ENCODE measurements around the gene EMX1. TPM values are rescaled to one million over a fixed set of nuclear protein-coding genes. Genes with fewer than 3 reads are reported as not detected.

The EMX1 gene
- polyA plus RNA-seq, 1 donor = 0.08 TPM

DNA sequence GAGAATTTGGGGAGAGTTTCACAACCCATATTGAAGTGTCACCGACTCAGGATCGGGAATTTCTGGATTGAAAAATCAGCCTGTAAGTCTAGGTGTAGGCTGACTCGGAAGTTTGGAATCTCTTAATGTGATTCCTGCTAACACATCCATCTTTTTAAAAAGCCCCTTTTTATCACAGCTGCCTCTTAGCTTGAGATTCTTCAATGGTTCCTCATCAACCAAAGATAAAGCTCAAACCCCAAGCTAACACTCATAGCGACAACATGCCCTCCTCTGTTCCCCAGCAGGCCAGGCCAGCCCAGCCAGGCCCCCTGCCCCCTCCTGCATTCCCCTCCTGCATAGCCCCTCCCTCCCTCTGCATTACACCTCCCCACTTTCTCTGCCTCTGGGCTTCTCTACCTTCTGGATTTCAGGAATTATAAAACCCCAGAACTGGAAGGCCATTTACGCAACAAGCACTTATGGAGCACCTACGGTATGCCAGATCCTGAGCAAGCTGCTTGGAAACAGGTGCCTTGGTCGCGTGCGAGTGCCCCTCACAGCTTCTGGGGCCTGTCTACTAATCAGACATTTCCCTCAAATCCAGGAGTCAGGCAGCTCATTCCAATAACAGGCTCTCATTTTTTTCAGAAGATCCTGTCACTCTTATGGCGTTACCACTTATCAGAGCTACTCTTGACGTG lies 63.4 kb downstream of the EMX1 start:
- DNase-seq (ENCODE audit: low read depth) = no peak

DNA sequence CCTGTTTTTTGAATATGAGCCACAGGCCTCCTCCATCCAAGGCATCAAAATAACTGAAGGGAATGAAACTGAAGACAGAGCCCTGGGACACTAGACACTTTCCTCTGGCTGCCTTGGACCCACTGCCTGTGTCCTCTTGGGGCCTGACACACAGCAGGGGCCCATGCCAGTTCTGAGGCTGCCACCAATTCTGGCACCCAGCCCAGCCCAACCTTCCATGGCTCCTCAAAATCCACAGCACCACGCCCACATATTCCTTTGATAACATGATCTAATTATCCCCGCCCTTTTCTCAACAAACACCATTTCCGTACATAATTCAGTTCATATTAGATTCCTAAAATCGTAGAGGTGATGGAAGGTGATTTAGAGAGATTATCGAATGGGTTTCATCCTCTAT lies 64.2 kb downstream of the EMX1 start:
- DNase-seq (ENCODE audit: low read depth) = no peak

DNA sequence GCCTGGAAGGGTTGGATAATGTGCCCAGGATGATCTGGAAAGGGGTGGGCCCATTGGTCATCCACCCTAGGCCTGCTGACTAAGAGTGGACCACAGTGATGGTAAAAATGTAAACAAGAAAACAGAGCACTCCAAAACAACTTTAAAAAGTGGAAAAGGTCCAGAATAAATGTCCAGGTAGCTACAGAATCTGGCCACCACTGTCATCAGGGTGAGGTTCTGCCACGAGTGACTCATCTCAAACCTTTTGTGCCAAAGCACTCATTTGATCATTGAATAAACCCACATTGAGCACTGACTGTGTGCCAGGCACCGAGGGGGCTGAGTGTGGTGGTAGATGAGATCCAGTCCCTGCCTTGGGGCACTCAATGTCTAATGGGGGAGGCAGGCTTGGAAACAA lies 64.9 kb downstream of the EMX1 start:
- no peak for DNase-seq (ENCODE audit: low read depth)

DNA sequence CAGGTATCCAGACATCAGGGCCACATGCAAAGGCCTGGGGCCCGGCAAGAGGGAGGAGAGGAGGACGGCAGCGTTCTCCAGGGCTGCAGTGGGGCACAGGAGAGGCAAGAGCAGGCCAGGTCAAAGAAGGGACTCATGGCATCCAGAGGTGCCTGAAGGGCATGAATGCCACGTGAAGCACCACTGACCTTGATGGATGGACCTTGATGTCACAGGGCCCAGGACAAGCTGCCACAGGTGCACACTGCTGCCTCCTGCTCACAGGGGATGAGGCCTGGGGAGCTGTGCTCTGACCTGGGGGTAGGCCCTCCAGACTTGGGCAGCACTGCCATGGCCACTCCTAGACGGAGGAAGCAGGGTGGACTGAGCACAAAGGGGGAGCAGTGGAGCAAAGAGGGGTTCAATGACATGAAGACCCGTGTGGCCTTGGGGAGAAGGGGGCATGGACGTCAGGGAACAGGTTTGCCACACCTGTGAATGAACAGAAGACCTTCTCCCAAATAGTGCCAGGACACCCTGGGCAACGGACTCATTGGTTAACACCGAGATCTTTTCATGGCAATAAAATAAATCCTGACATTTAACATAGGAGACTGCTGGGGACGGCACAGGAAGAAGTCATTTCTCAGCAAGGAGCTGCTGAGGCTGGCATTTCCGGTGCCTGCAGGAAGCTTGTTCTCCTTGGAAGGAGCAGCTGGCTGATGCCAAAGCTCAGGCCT lies 65.6 kb downstream of the EMX1 start:
- DNase-seq (ENCODE audit: low read depth) = no peak

DNA sequence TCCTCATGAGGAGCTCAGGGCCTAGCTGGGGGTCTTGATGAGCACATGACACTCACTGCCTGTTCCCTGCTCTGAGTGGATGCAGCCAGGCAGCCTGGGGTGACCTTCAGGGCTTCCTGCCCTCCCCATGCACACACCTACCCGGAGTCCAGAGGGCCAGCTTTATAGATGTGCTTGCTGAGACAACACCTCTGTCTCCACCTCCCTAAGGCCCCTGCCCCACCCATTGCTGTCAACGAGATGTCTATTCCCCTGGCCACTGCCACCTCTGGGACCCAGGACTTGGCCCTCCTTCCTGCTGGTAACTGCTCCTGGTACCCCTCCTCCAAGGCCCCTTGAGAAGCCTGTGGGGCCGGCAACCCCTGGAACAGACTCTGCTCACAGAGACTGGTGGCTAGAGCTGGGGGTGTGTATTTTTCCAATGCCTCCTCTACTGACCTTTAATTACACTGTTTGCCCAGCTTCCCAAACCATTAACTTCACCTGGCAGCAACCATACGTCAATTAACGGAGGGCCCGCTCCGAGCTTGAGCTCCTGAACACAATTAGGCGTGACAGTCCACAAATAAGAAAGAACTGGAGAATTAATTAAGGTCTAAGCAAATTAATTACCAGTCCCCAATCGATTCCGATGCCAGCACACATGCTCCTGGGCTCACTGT lies 66.3 kb downstream of the EMX1 start:
- no peak for DNase-seq (ENCODE audit: low read depth)

DNA sequence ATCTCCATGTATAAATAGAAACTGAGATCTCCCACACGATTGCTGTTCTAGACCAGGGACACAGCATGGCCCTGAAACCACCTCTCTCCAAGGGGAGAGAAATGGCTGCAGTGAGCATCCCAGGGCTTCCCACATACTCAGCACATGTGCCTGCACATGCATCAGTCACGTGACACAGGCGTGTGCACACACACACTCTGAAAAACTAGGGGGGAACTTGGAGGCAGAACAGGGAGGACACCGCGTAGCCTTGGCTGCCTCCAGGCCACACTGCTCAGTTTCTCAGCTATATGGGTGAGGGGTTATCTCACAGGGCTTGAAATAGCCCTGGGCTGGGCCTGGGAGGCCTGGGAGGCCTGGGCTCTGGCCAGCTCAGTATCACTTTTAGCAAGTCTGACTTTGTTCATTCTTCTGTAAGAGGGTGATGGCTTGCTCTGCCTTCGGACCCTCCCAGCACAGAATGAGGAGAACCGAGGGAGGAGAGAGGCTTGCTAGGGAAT lies 66.9 kb downstream of the EMX1 start:
- no peak for DNase-seq (ENCODE audit: low read depth)

Other genes with a start within 250 kb of the EMX1 start
- gene EXOC6B, start 91.5 kb upstream of the EMX1 start, polyA plus RNA-seq (ENCODE audit: insufficient read length) = 9.6 TPM
- 5.5 TPM for gene SPR, start 30.1 kb upstream of the EMX1 start, polyA plus RNA-seq (ENCODE audit: insufficient read length)
- 6.8 TPM for gene SFXN5, start 154.2 kb downstream of the EMX1 start, polyA plus RNA-seq (ENCODE audit: insufficient read length)
- 13.0 TPM for gene RAB11FIP5, start 195.4 kb downstream of the EMX1 start, polyA plus RNA-seq (ENCODE audit: insufficient read length)

Data from forelimb muscle (tissue), 1 donor.